ENCODE data around the gene UGT1A1. TPM values are rescaled to one million over a fixed set of nuclear protein-coding genes. Genes with fewer than 3 reads are reported as not detected.
"Not testable (repeated sequence)": the region's sequence is repeated elsewhere in the genome, so short reads cannot be mapped to it uniquely, and the experiment has no call there.

Gene UGT1A1
- total RNA-seq, 1 donor from 2014 or later, result not detected

GRCh38 chr2:233718552-233718951 is 41.5 kb upstream of the UGT1A1 start, which contains the start of gene UGT1A4:
Gene UGT1A4 (plus strand): TSS chr2:233718736. CDS start chr2:233718821, 85 bp downstream.
- H3K4me3 ChIP-seq, result no peak within 1 kb of the TSS
- H3K9me3 ChIP-seq (replicated peaks), result no peaks in the 10 kb centered on the region
- intact Hi-C loops (cut with micrococcal nuclease), result no loop called here
- H3K27me3 ChIP-seq (ENCODE audit: low read depth), result peaks cover 61% of the 10 kb centered on the region
- no peak for DNase-seq
- H3K27ac ChIP-seq (replicated peaks), result no peak within 1 kb of the TSS
- H3K36me3 ChIP-seq, result no peaks in the 10 kb centered on the region
- H3K4me1 ChIP-seq, result no peaks in the 10 kb centered on the region
- TF ChIP-seq CTCF (IDR thresholded peaks at IDR 0.05; ENCODE audit: borderline replicate concordance), result no peak

GRCh38 chr2:233728723-233729301 is 31.3 kb upstream of the UGT1A1 start, which contains the start of gene UGT1A3:
Gene UGT1A3 (plus strand): TSS chr2:233729042. CDS start chr2:233729127, 85 bp downstream.
- no peak within 1 kb of the TSS for H3K27ac ChIP-seq (replicated peaks)
- no peak for TF ChIP-seq CTCF (IDR thresholded peaks at IDR 0.05; ENCODE audit: borderline replicate concordance)

GRCh38 chr2:233736868-233737653 is 23.0 kb upstream of the UGT1A1 start:
- H3K4me1 ChIP-seq; H3K36me3 ChIP-seq; intact Hi-C loops (cut with micrococcal nuclease); H3K4me3 ChIP-seq; H3K9me3 ChIP-seq (replicated peaks); DNase-seq; H3K27ac ChIP-seq (replicated peaks): not testable (repeated sequence)
- peaks cover 48% of the 10 kb centered on the region for H3K27me3 ChIP-seq (ENCODE audit: low read depth)

More at GRCh38 chr2:233728723-233729301, 31.3 kb upstream of the UGT1A1 start, which contains the start of gene UGT1A3:
- Histone ChIP-seq H3K4me1 (no peaks in the 10 kb centered on the region), H3K9me3 (replicated peaks) (no peaks in the 10 kb centered on the region), H3K27me3 (ENCODE audit: low read depth) (peaks cover 33% of the 10 kb centered on the region), H3K36me3 (no peaks in the 10 kb centered on the region), H3K4me3 (no peak within 1 kb of the TSS)
- intact Hi-C loops (cut with micrococcal nuclease), result no loop called here
- DNase-seq, result no peak

GRCh38 chr2:233740870-233741269 is 19.2 kb upstream of the UGT1A1 start:
- no peak for TF ChIP-seq CTCF (IDR thresholded peaks at IDR 0.05; ENCODE audit: borderline replicate concordance)
- H3K4me1 ChIP-seq, result no peaks in the 10 kb centered on the region
- no peak for DNase-seq
- no peaks in the 10 kb centered on the region for H3K36me3 ChIP-seq
- no peak overlapping the region for H3K4me3 ChIP-seq
- intact Hi-C loops (cut with micrococcal nuclease), result no loop called here
- no peaks in the 10 kb centered on the region for H3K9me3 ChIP-seq (replicated peaks)
- no peak overlapping the region for H3K27ac ChIP-seq (replicated peaks)
- H3K27me3 ChIP-seq (ENCODE audit: low read depth), result peaks cover 55% of the 10 kb centered on the region

DNA sequence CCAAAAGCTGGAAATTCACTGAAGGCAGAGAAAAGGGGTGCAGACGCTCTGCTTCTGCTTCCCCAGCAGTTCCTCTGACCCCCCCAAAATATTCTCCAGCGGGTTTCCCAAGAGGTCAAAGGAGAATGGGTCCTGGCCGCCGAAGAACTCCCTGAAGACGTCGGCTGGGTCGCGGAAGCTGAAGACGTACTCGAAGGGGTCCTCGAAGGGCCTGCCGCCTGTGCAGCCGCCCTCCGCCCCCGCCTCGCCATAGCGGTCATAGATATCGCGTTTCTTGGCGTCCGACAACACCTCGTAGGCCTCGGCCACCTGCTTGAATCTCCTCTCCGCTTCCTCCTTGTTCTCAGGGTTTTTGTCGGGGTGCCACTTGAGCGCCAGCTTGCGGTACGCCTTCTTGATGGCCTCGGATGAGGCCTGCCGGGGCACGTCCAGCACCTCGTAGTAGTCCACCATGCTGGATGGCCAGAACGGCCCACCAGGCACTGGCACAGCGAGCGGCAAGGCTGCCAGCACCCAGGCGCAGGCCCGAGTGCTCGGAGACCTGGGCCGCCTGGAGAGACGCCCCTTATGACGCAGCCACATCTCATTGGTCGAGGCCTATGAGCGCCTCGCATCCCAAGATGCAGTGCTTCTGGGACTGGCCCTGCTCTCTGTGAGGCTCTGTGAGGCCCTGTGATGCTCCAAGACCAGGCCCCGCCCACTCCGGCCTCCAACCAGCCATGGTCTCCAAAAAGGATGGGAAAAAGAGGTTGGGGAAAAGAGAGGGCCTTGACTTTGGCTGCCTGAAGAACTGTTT is 16.4 kb upstream of the UGT1A1 start:
- intact Hi-C loops (cut with micrococcal nuclease), result no loop called here
- no peaks in the 10 kb centered on the region for H3K4me1 ChIP-seq
- no peak overlapping the region for H3K27ac ChIP-seq (replicated peaks)
- no peaks in the 10 kb centered on the region for H3K36me3 ChIP-seq
- H3K9me3 ChIP-seq (replicated peaks), result no peaks in the 10 kb centered on the region
- TF ChIP-seq CTCF (IDR thresholded peaks at IDR 0.05; ENCODE audit: borderline replicate concordance), result no peak
- DNase-seq, result no peak
- no peak overlapping the region for H3K4me3 ChIP-seq
- H3K27me3 ChIP-seq (ENCODE audit: low read depth), result peaks cover 52% of the 10 kb centered on the region

Measured in left ventricle myocardium inferior (tissue), 1 donor.